Hepatocyte (in vitro differentiated cells): Measurements from ENCODE around the gene STX8. TPM values are rescaled to one million over a fixed set of nuclear protein-coding genes. Genes with fewer than 3 reads are reported as not detected.

ENCODE experiments used
- DNase-seq: peaks from one replicate; pipeline ENCODE4 v3.0.0-alpha.2; 2016; ENCODE audit warnings: low spot score
- H2AFZ ChIP-seq: fragments of 200-600 bp; sonication (generic); 2 replicates; pipeline ENCODE4 v1.6.0; 2016; ENCODE audit warnings: antibody characterized with exemption, mild to moderate bottlenecking
- H3K27ac ChIP-seq: fragments of 200-600 bp; sonication (generic); 2 replicates; pipeline ENCODE4 v1.5.1; 2016; ENCODE audit warnings: mild to moderate bottlenecking
- H3K27me3 ChIP-seq: fragments of 200-600 bp; sonication (generic); 2 replicates; pipeline ENCODE4 v1.6.1; 2016
- H3K36me3 ChIP-seq: fragments of 200-600 bp; sonication (generic); replicated peaks from 2 replicates; pipeline ENCODE4 v1.5.1; 2016; ENCODE audit warnings: low read depth; ENCODE audit not compliant: insufficient read depth
- H3K4me1 ChIP-seq: fragments of 200-600 bp; sonication (generic); 2 replicates; pipeline ENCODE4 v1.5.1; 2016; ENCODE audit warnings: mild to moderate bottlenecking, moderate library complexity; ENCODE audit not compliant: insufficient read depth
- H3K4me2 ChIP-seq: fragments of 200-600 bp; sonication (generic); 2 replicates; pipeline ENCODE4 v1.6.0; 2016
- H3K4me3 ChIP-seq: fragments of 200-600 bp; sonication (generic); 2 replicates; pipeline ENCODE4 v1.5.1; 2016; ENCODE audit warnings: mild to moderate bottlenecking
- H3K79me2 ChIP-seq: fragments of 200-600 bp; sonication (generic); 2 replicates; pipeline ENCODE4 v1.6.0; 2017; ENCODE audit warnings: mild to moderate bottlenecking
- H3K9me2 ChIP-seq: fragments of 200-600 bp; sonication (generic); replicated peaks from 2 replicates; pipeline ENCODE4 v1.6.0; 2017; ENCODE audit warnings: mild to moderate bottlenecking; ENCODE audit not compliant: insufficient read depth
- H3K9me3 ChIP-seq: fragments of 200-600 bp; sonication (generic); 2 replicates; pipeline ENCODE4 v1.5.1; 2016; ENCODE audit warnings: low read depth, mild to moderate bottlenecking
- H4K20me1 ChIP-seq: fragments of 200-600 bp; sonication (generic); 2 replicates; pipeline ENCODE4 v1.6.0; 2016; ENCODE audit warnings: mild to moderate bottlenecking; ENCODE audit not compliant: insufficient read depth, poor library complexity, severe bottlenecking
- CTCF ChIP-seq: fragments of 200-600 bp; sonication (generic); IDR thresholded peaks from 2 replicates; pipeline ENCODE4 v1.5.1; 2016; ENCODE audit warnings: antibody characterized with exemption, mild to moderate bottlenecking; ENCODE audit not compliant: poor library complexity
- EZH2 ChIP-seq: fragments of 200-600 bp; sonication (generic); IDR thresholded peaks from 2 replicates; pipeline ENCODE4 v1.6.1; 2016; ENCODE audit warnings: antibody characterized with exemption, mild to moderate bottlenecking, borderline replicate concordance
- EZH2phosphoT487 ChIP-seq: fragments of 200-600 bp; sonication (generic); IDR thresholded peaks from one replicate; pipeline ENCODE4 v1.6.1; 2018; ENCODE audit warnings: antibody characterized with exemption, mild to moderate bottlenecking, low read depth, moderate library complexity; ENCODE audit not compliant: unreplicated experiment, severe bottlenecking
- WGBS: methylation state at CpG from one replicate; pipeline ENCODE4 v1.1.6; 2016; ENCODE audit warnings: low lambda C conversion rate; ENCODE audit errors: missing lambda C conversion rate; 5-methylcytosine and 5-hydroxymethylcytosine counted together
- polyA plus RNA-seq: library from polyadenylated mRNA; unstranded; fragments of >200 nt; fragmentation: Nextera tagmentation; extraction: Ambion mirVana; gene quantifications from 2 replicates; pipeline ENCODE4 v1.2.1, GENCODE V29; 2016
- total RNA-seq: library from RNA; depleted of rRNA; stranded (reverse); fragments of >200 nt; gene quantifications from 2 replicates; pipeline ENCODE4 v1.2.3, GENCODE V29; 2014

STX8 gene
- total and polyA plus RNA-seq, 2 experiments from 2014 or later = 40.6 to 64.7 TPM

GRCh38 chr17:9211133-9211765 lies 364.4 kb downstream of the STX8 start:
- H3K9me3 ChIP-seq = peaks cover 9% of the 10 kb centered on the region
- WGBS = 69% methylated on average over 13 of the region's 13 CpGs
- H4K20me1 ChIP-seq = no peaks in the 10 kb centered on the region
- no peaks in the 10 kb centered on the region for H3K79me2 ChIP-seq
- H3K4me2 ChIP-seq = no peak overlapping the region
- peaks cover 10% of the 10 kb centered on the region for H3K4me1 ChIP-seq
- DNase-seq = no peak
- H3K27me3 ChIP-seq = no peaks in the 10 kb centered on the region
- H3K9me2 ChIP-seq = no peaks in the 10 kb centered on the region
- no peak overlapping the region for H2AFZ ChIP-seq
- no peak overlapping the region for H3K27ac ChIP-seq
- TF ChIP-seq CTCF (no peak), EZH2phosphoT487 (no peak), EZH2 (no peak)
- no peak overlapping the region for H3K4me3 ChIP-seq
- no peaks in the 10 kb centered on the region for H3K36me3 ChIP-seq

- WGBS = 80% methylated on average over 7 of the region's 7 CpGs
These were observed 365.7 kb downstream of the STX8 start for GRCh38 chr17:9209781-9210370.

GRCh38 chr17:9209347-9209746 lies 366.3 kb downstream of the STX8 start:
- WGBS = 91% methylated on average over 5 of the region's 5 CpGs
- no peak overlapping the region for H3K4me2 ChIP-seq
- TF ChIP-seq EZH2 = no peak
- no peak for TF ChIP-seq CTCF
- no peak for TF ChIP-seq EZH2phosphoT487
- H3K4me3 ChIP-seq = no peak overlapping the region
- no peaks in the 10 kb centered on the region for H3K79me2 ChIP-seq
- H3K9me3 ChIP-seq = no peaks in the 10 kb centered on the region
- no peaks in the 10 kb centered on the region for H4K20me1 ChIP-seq
- DNase-seq = no peak
- no peak overlapping the region for H2AFZ ChIP-seq
- H3K9me2 ChIP-seq = no peaks in the 10 kb centered on the region
- peaks cover 12% of the 10 kb centered on the region for H3K4me1 ChIP-seq
- no peaks in the 10 kb centered on the region for H3K36me3 ChIP-seq
- H3K27ac ChIP-seq = no peak overlapping the region
- H3K27me3 ChIP-seq = no peaks in the 10 kb centered on the region

More at GRCh38 chr17:9209781-9210370, 365.7 kb downstream of the STX8 start:
- H3K4me2 ChIP-seq = no peak overlapping the region
- no peaks in the 10 kb centered on the region for H3K27me3 ChIP-seq
- no peak for DNase-seq
- no peak overlapping the region for H3K4me3 ChIP-seq
- H3K9me2 ChIP-seq = no peaks in the 10 kb centered on the region
- no peaks in the 10 kb centered on the region for H3K36me3 ChIP-seq
- H3K4me1 ChIP-seq = peaks cover 12% of the 10 kb centered on the region
- H3K9me3 ChIP-seq = no peaks in the 10 kb centered on the region
- no peaks in the 10 kb centered on the region for H4K20me1 ChIP-seq
- H2AFZ ChIP-seq = no peak overlapping the region
- H3K79me2 ChIP-seq = no peaks in the 10 kb centered on the region
- no peak overlapping the region for H3K27ac ChIP-seq
- no peak for TF ChIP-seq EZH2phosphoT487
- no peak for TF ChIP-seq CTCF
- TF ChIP-seq EZH2 = no peak
